Measurements from ENCODE around the gene SYP. TPM values are rescaled to one million over a fixed set of nuclear protein-coding genes. Genes with fewer than 3 reads are reported as not detected.
A peak's percentile ranks its signal among the peaks of the same experiment; 100 is the strongest.

SYP gene
- total RNA-seq, result 100 to 1,000 TPM in 1 of 5 donors, 1 to 10 TPM in 2, under 1 TPM in 1, not detected in 1; 0.89 to 211 (median 3.3) TPM
- 1 to 10 TPM in 2 of 3 donors, under 1 TPM in 1; 0.92 to 5.0 (median 3.9) TPM for polyA plus RNA-seq
- long read RNA-seq, donor 1, partial matches to known transcripts, result 0 of 2 reads
- long read RNA-seq, donor 1, other reads (novel, unspliced or antisense), result 0 of 2 reads
- long read RNA-seq, donor 2, partial matches to known transcripts, result 0 of 4 reads
- long read RNA-seq, donor 2, other reads (novel, unspliced or antisense), result 0 of 4 reads
- long read RNA-seq, donor 3, partial matches to known transcripts, result 0 of 1 reads
- long read RNA-seq, donor 3, other reads (novel, unspliced or antisense), result 0 of 1 reads
- long read RNA-seq, donor 4, result 0 reads
- long read RNA-seq, donor 5, transcript SYP-201 (7 exons, 2,498 nt), result major isoform, 5 of 11 reads
- long read RNA-seq, donor 5, partial matches to known transcripts, result 5 of 11 reads
- long read RNA-seq, donor 5, other reads (novel, unspliced or antisense), result 0 of 11 reads
- long read RNA-seq, donor 6, transcript SYP-201 (7 exons, 2,498 nt), result major isoform, 5 of 8 reads
- long read RNA-seq, donor 6, partial matches to known transcripts, result 0 of 8 reads
- long read RNA-seq, donor 6, other reads (novel, unspliced or antisense), result 0 of 8 reads
- long read RNA-seq, donor 7, partial matches to known transcripts, result 5 of 6 reads
- long read RNA-seq, donor 7, other reads (novel, unspliced or antisense), result 0 of 6 reads
- long read RNA-seq, donor 8, partial matches to known transcripts, result 0 of 3 reads
- long read RNA-seq, donor 8, other reads (novel, unspliced or antisense), result 0 of 3 reads
- long read RNA-seq, donor 9, partial matches to known transcripts, result 5 of 5 reads
- long read RNA-seq, donor 9, other reads (novel, unspliced or antisense), result 0 of 5 reads
- long read RNA-seq, donor 10, result 0 reads

DNA sequence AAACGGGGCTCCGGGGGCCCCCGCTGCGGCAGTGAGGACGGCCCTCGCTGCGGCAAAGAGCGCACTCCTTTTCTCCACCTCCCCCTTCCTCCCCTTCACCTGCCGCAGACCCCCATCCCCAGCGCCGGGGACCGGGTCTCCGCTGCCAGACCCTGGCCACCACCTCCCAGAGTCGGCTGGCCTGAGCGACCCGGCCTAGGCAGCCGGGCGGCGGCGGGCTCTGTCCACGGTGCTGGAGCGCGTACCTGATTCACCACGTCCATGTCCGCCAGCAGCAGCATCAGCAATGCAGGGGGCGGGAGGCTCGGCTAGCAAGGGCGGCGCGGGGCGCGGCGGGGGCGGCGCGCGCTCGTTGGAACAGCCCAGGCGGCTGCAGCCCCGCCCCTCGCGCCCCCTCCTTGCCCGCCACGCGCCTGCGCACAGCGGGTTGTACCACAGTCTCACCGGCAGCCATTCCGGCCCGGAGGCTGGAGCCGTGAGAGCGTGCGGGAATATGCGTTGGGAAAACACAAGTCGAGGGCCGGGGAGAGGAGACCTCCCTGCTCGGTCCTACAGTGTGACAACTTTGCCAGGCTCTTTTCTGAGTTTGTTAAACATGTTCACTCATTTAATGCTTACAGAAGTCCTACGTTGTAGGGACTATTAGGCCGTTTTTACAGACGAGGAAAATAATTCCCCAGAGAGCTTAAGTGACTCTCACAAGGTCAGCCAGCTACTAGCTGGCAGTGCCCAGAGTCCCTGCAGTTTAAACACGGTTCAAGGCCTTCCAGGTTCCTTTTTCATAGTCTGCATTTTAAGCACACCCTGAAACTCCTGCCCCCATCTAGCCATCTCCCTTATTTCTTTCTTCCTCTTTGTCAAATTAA, at the start of gene SYP:
SYP (minus strand) TSS at position 288 of the 866 bp plus-strand sequence; CDS start at position 281, 7 bp downstream.
- Histone ChIP-seq H3K9me3 (no peaks in the 10 kb centered on the region), H3K4me1 (peaks cover 0 to 22% (median 10%) of the 10 kb centered on the region in 4 donors), H3K27me3 (peaks cover 0 to 9% (median 0%) of the 10 kb centered on the region in 3 donors), H3K27ac (peak within 1 kb of the TSS in 4 of 5 donors; percentile 53 to 72 (median 65)), H3K4me3 (peak within 1 kb of the TSS; percentile 33 to 44 (median 42)), H3K36me3 (no peaks in the 10 kb centered on the region)
- intact Hi-C loops (cut with DNase I; ENCODE audit: low total_unique reads), result no loop called here
- peak; percentile 91 to 95 for DNase-seq
- no peak for TF ChIP-seq EP300 (IDR thresholded peaks at IDR 0.05)
- TF ChIP-seq CTCF (IDR thresholded peaks at IDR 0.05), result no peak
- no peak for TF ChIP-seq POLR2A (IDR thresholded peaks at IDR 0.05)
- TF ChIP-seq POLR2AphosphoS5 (IDR thresholded peaks at IDR 0.05), result peak in 2 of 3 donors; percentile 80 to 84
- 0 to 29% (median 2%) methylated on average over 11 to 61 of the region's 61 CpGs for WGBS, 5 donors

GRCh38 chrX:49249616-49250015, 49.6 kb upstream of the SYP start:
- no peak for DNase-seq
- peaks cover 0 to 61% (median 57%) of the 10 kb centered on the region in 4 donors for H3K36me3 ChIP-seq
- WGBS, 5 donors, result 80 to 91% (median 87%) methylated on average over 4 to 9 of the region's 9 CpGs
- intact Hi-C loops (cut with DNase I; ENCODE audit: low total_unique reads), result no loop called here
- H3K4me1 ChIP-seq, result no peaks in the 10 kb centered on the region
- H3K9me3 ChIP-seq, result no peaks in the 10 kb centered on the region
- H3K27ac ChIP-seq, result no peak overlapping the region
- TF ChIP-seq EP300 (IDR thresholded peaks at IDR 0.05) (no peak), CTCF (IDR thresholded peaks at IDR 0.05) (no peak), POLR2A (IDR thresholded peaks at IDR 0.05) (no peak), POLR2AphosphoS5 (IDR thresholded peaks at IDR 0.05) (no peak)
- no peak overlapping the region for H3K4me3 ChIP-seq
- no peaks in the 10 kb centered on the region for H3K27me3 ChIP-seq

GRCh38 chrX:49249071-49249470, 49.1 kb upstream of the SYP start:
- WGBS, 5 donors, result 50 to 91% (median 77%) methylated on average over 2 to 6 of the region's 6 CpGs
- Histone ChIP-seq H3K4me1 (no peaks in the 10 kb centered on the region), H3K36me3 (peaks cover 0 to 67% (median 63%) of the 10 kb centered on the region in 4 donors), H3K27ac (no peak overlapping the region), H3K4me3 (no peak overlapping the region), H3K27me3 (no peaks in the 10 kb centered on the region), H3K9me3 (no peaks in the 10 kb centered on the region)
- intact Hi-C loops (cut with DNase I; ENCODE audit: low total_unique reads), result no loop called here
- TF ChIP-seq CTCF (IDR thresholded peaks at IDR 0.05) (no peak), POLR2A (IDR thresholded peaks at IDR 0.05) (no peak), EP300 (IDR thresholded peaks at IDR 0.05) (no peak)
- DNase-seq, result no peak
